Liver (tissue), 9 donors: ENCODE measurements around the gene CHMP4A. TPM values are rescaled to one million over a fixed set of nuclear protein-coding genes. Genes with fewer than 3 reads are reported as not detected.

ENCODE experiments used
- DNase-seq: peaks from one replicate; pipeline ENCODE4 v3.0.0-alpha.2; 2017; ENCODE audit warnings: low spot score
- H3K27ac ChIP-seq, 2 donors: one replicate each; pipeline ENCODE4 v1.7.0; 2013; ENCODE audit warnings: inconsistent platforms in 2 of 2, low read length in 2 of 2, control low read depth in 1 of 2, low read depth in 1 of 2, mild to moderate bottlenecking in 1 of 2
- H3K27me3 ChIP-seq, 4 donors: one replicate each; pipeline versions ENCODE4 v1.6.1 to v1.7.0; 2013; ENCODE audit warnings: low read length in 3 of 4, inconsistent platforms in 1 of 4, mild to moderate bottlenecking in 1 of 4, moderate library complexity in 1 of 4; ENCODE audit not compliant: control insufficient read depth in 4 of 4, insufficient read depth in 4 of 4
- H3K36me3 ChIP-seq, 4 donors: one replicate each; pipeline versions ENCODE4 v1.6.1 to v1.7.0; 2013; ENCODE audit warnings: low read length in 3 of 4, mild to moderate bottlenecking in 3 of 4, low read depth in 1 of 4, moderate library complexity in 1 of 4; ENCODE audit not compliant: control insufficient read depth in 4 of 4, insufficient read depth in 3 of 4
- H3K4me1 ChIP-seq, 4 donors: one replicate each; pipeline versions ENCODE4 v1.6.1 to v1.7.0; 2013; ENCODE audit warnings: low read length in 3 of 4, mild to moderate bottlenecking in 3 of 4, moderate library complexity in 1 of 4; ENCODE audit not compliant: control insufficient read depth in 4 of 4, insufficient read depth in 4 of 4
- H3K4me3 ChIP-seq, 3 donors: one replicate each; pipeline versions ENCODE4 v1.6.1 to v1.7.0; 2013; ENCODE audit warnings: low read length in 3 of 3, control low read depth in 1 of 3, low read depth in 1 of 3, mild to moderate bottlenecking in 1 of 3
- H3K9ac ChIP-seq, 2 donors: one replicate each; pipeline ENCODE4 v1.7.0; 2013; ENCODE audit warnings: low read length in 2 of 2, mild to moderate bottlenecking in 2 of 2, moderate library complexity in 2 of 2, control low read depth in 1 of 2, low read depth in 1 of 2
- H3K9me3 ChIP-seq, 4 donors: one replicate each; pipeline versions ENCODE4 v1.6.1 to v1.7.0; 2013; ENCODE audit warnings: low read length in 3 of 4; ENCODE audit not compliant: control insufficient read depth in 4 of 4
- ATF3 ChIP-seq: IDR thresholded peaks from 2 replicates; pipeline ENCODE4 v1.6.1; 2016; ENCODE audit warnings: antibody characterized with exemption
- CTCF ChIP-seq: fragments of 150-350 bp; IDR thresholded peaks from 2 replicates; pipeline ENCODE4 v1.5.1; 2017; ENCODE audit warnings: improper control_type of control experiment, low read depth, low read length; ENCODE audit not compliant: missing input control
- EGR1 ChIP-seq, 2 donors: IDR thresholded peaks; 2 replicates each; pipeline ENCODE4 v1.6.1; 2016 to 2018; ENCODE audit warnings: antibody characterized with exemption in 2 of 2, low read depth in 2 of 2
- FOXA1 ChIP-seq: IDR thresholded peaks from 2 replicates; pipeline ENCODE4 v1.6.1; 2016; ENCODE audit warnings: antibody characterized with exemption
- FOXA2 ChIP-seq: IDR thresholded peaks from 2 replicates; pipeline ENCODE4 v1.6.1; 2016; ENCODE audit warnings: antibody characterized with exemption
- GABPA ChIP-seq, 2 donors: IDR thresholded peaks in 1 of 2; conservative IDR thresholded peaks in 1 of 2; 2 replicates each; pipeline ENCODE4 v1.6.1; 2016; ENCODE audit warnings: antibody characterized with exemption in 2 of 2, mild to moderate bottlenecking in 1 of 2, moderate library complexity in 1 of 2
- HNF4G ChIP-seq: IDR thresholded peaks from 2 replicates; pipeline ENCODE4 v1.6.1; 2016; ENCODE audit warnings: antibody characterized with exemption
- JUND ChIP-seq, 2 donors: IDR thresholded peaks; 2 replicates each; pipeline ENCODE4 v1.6.1; 2016; ENCODE audit warnings: antibody characterized with exemption in 2 of 2
- NR2F2 ChIP-seq: IDR thresholded peaks from 2 replicates; pipeline ENCODE4 v1.6.1; 2016; ENCODE audit warnings: antibody characterized with exemption
- RAD21 ChIP-seq, 2 donors: IDR thresholded peaks; 2 replicates each; pipeline ENCODE4 v1.6.1; 2016; ENCODE audit warnings: antibody characterized with exemption in 2 of 2, mild to moderate bottlenecking in 2 of 2
- RXRA ChIP-seq, 2 donors: IDR thresholded peaks; 2 replicates each; pipeline ENCODE4 v1.6.1; 2017 to 2018; ENCODE audit warnings: antibody characterized with exemption in 2 of 2, mild to moderate bottlenecking in 1 of 2
- TAF1 ChIP-seq: conservative IDR thresholded peaks from 2 replicates; pipeline ENCODE4 v1.6.1; 2016; ENCODE audit warnings: antibody characterized with exemption, mild to moderate bottlenecking
- YY1 ChIP-seq: IDR thresholded peaks from 2 replicates; pipeline ENCODE4 v1.6.1; 2016; ENCODE audit warnings: antibody characterized with exemption, mild to moderate bottlenecking
- WGBS: extraction: QIAGEN DNeasy Blood & Tissue Kit; methylation state at CpG from one replicate; pipeline ENCODE4 v1.1.7; 2013; 5-methylcytosine and 5-hydroxymethylcytosine counted together
- polyA plus RNA-seq, 2 donors: library from polyadenylated mRNA; stranded (reverse) in 1 of 2; unstranded in 1 of 2; fragments of 200-250 nt in 1 of 2; fragments of >200 nt in 1 of 2; fragmentation: Nextera tagmentation in 1 of 2; extraction: Ambion mirVana in 1 of 2; gene quantifications; one replicate each; pipeline versions ENCODE4 v1.2.1 to v1.2.3, GENCODE V29; 2013 to 2015
- total RNA-seq, 2 donors: library from RNA; depleted of rRNA; stranded (reverse); fragments of >200 nt; gene quantifications; one replicate each; pipeline ENCODE4 v1.2.3, GENCODE V29; 2014
- TF ChIP-seq, protein P1 (sequence below): IDR thresholded peaks from 2 replicates; pipeline ENCODE4 v1.6.1; 2016; ENCODE audit warnings: antibody characterized with exemption
- TF ChIP-seq, protein P2 (sequence below): IDR thresholded peaks from 2 replicates; pipeline ENCODE4 v1.6.1; 2016; ENCODE audit warnings: antibody characterized with exemption
- donor health status: healthy.
- donor health status: healthy.
- donor health status: healthy.
- donor health status: healthy.
- donor health status: healthy.

The CHMP4A gene
- total and polyA plus RNA-seq, 4 donors = 14.6 to 38.7 (median 28.0) TPM

- TF ChIP-seq CTCF (no peak), YY1 (no peak), JUND (IDR thresholded peaks at IDR 0.05) (no peak), FOXA2 (no peak)
Observed at GRCh38 chr14:24261256-24261968, 48.1 kb upstream of the CHMP4A start (continued).

DNA sequence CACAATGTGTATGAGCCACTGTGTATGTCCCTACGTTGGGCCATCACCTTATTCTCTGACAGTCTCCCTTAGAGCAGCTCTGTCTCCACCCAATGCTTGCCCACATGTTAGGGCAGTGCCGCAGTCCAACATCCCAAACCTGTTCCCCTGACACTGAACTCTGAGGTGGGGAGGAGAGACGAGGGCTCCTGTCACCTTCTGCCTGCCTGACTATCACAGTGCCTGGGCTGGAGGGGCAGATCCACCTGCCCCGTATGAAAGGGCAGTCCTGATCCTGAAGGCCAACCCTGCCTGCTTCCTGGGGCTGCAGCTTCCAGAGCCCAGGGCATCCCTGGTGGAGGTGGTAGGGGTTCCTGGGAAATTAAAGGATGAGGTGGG is 47.5 kb upstream of the CHMP4A start:
- Histone ChIP-seq H3K4me1 (no peaks in the 10 kb centered on the region), H3K9ac (no peak overlapping the region), H3K27ac (no peak overlapping the region), H3K27me3 (no peaks in the 10 kb centered on the region), H3K4me3 (no peak overlapping the region), H3K9me3 (no peaks in the 10 kb centered on the region), H3K36me3 (peaks cover 0 to 12% (median 1%) of the 10 kb centered on the region in 4 donors)
- 89% methylated on average over 4 of the region's 4 CpGs for whole genome bisulfite sequencing
- DNase-seq = no peak
- TF ChIP-seq YY1 = no peak
- TF ChIP-seq, protein P1, sequence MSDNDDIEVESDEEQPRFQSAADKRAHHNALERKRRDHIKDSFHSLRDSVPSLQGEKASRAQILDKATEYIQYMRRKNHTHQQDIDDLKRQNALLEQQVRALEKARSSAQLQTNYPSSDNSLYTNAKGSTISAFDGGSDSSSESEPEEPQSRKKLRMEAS = no peak
- TF ChIP-seq ATF3 = no peak
- no peak for TF ChIP-seq RXRA (IDR thresholded peaks at IDR 0.05)
- TF ChIP-seq HNF4G = no peak
- TF ChIP-seq GABPA (IDR thresholded peaks at IDR 0.05 in 1 of 2, conservative IDR thresholded peaks at IDR 0.05 in 1 of 2) = no peak
- no peak for TF ChIP-seq TAF1
- TF ChIP-seq RAD21 (IDR thresholded peaks at IDR 0.05) = no peak

DNA sequence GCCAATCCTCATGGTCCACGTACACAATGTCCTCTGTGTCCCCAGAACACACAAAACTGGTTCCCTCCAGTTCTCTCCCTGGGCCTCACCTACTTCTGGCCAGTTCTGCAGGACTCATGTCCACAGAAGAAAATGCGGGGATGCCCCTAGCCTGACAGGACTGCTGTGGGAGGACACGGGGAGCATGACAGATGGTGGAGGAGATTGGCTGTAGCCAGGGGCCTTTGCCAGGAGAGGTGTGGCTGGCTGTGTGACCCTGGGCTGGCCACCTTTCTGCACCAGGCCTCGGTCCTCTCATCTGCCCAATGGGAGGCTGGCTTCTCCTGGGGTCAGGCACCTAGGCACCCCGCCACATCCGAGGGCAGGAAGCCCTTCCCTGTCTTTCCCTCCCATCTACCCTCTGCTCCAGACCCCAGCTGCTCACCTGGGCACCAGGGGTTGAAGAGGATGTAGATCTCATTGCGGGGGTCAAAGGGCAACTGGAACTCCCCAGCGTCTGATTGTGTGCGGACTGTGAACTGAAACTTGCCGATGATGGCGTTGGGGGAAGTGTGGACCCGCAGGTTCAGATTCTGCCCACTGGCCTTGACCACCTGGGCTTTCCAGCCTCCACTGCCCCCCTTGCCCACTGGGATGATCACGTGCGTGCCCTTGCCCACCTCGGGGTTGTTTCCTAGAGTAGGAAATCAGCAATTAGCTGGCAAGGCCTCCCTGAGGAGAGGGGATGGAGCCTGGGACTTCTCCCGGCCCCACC is 46.9 kb upstream of the CHMP4A start:
- Histone ChIP-seq H3K9me3 (no peaks in the 10 kb centered on the region), H3K27ac (no peak overlapping the region), H3K27me3 (no peaks in the 10 kb centered on the region), H3K4me3 (no peak overlapping the region), H3K36me3 (peaks cover 0 to 8% (median 0%) of the 10 kb centered on the region in 4 donors), H3K9ac (no peak overlapping the region), H3K4me1 (no peaks in the 10 kb centered on the region)
- no peak for TF ChIP-seq TAF1
- TF ChIP-seq, protein P1 = no peak
- TF ChIP-seq FOXA1 = no peak
- no peak for TF ChIP-seq CTCF
- TF ChIP-seq GABPA (IDR thresholded peaks at IDR 0.05 in 1 of 2, conservative IDR thresholded peaks at IDR 0.05 in 1 of 2) = no peak
- TF ChIP-seq YY1 = no peak
- no peak for TF ChIP-seq ATF3
- TF ChIP-seq JUND (IDR thresholded peaks at IDR 0.05) = no peak
- TF ChIP-seq, protein P2, sequence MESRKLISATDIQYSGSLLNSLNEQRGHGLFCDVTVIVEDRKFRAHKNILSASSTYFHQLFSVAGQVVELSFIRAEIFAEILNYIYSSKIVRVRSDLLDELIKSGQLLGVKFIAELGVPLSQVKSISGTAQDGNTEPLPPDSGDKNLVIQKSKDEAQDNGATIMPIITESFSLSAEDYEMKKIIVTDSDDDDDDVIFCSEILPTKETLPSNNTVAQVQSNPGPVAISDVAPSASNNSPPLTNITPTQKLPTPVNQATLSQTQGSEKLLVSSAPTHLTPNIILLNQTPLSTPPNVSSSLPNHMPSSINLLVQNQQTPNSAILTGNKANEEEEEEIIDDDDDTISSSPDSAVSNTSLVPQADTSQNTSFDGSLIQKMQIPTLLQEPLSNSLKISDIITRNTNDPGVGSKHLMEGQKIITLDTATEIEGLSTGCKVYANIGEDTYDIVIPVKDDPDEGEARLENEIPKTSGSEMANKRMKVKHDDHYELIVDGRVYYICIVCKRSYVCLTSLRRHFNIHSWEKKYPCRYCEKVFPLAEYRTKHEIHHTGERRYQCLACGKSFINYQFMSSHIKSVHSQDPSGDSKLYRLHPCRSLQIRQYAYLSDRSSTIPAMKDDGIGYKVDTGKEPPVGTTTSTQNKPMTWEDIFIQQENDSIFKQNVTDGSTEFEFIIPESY = no peak
- TF ChIP-seq RAD21 (IDR thresholded peaks at IDR 0.05) = no peak
- TF ChIP-seq HNF4G = no peak
- TF ChIP-seq FOXA2 = no peak
- no peak for TF ChIP-seq NR2F2
- TF ChIP-seq EGR1 (IDR thresholded peaks at IDR 0.05; ENCODE audit: low read depth in 2 of 2) = no peak
- no peak for DNase-seq
- 92% methylated on average over 16 of the region's 16 CpGs for WGBS
